H1 (cell line): ENCODE data around the gene TSPAN9. TPM values are rescaled to one million over a fixed set of nuclear protein-coding genes. Genes with fewer than 3 reads are reported as not detected.

Source experiments
- CTCF ChIA-PET: fragments of 300-600 bp; sonication (Branson Sonifier 250); formaldehyde crosslinking; loops from one replicate; lab custom pipeline; 2021; ENCODE audit not compliant: partially characterized antibody; lab: Charles Lee
- POLR2A ChIA-PET: fragments of 300-600 bp; sonication (Branson Sonifier 250); formaldehyde crosslinking; loops from one replicate; lab custom pipeline; 2021; ENCODE audit warnings: inconsistent platforms; ENCODE audit not compliant: partially characterized antibody; lab: Charles Lee
- DNase-seq, 2 experiments: peaks; one replicate each; pipeline versions ENCODE4 v3.0.0 to v3.0.0-alpha.2; 2010 to 2022; ENCODE audit warnings: low spot score in 2 of 2, low read depth in 1 of 2, mixed read lengths in 1 of 2
- FAIRE-seq: peaks from 2 replicates; lab custom pipeline; 2011; peaks lifted over from hg19 to GRCh38; lab: Jason Lieb, UNC
- H2AFZ ChIP-seq: 2 replicates; pipeline ENCODE4 v1.8.1; 2012; ENCODE audit warnings: low read length, inconsistent platforms
- H2AK5ac ChIP-seq: 2 replicates; pipeline ENCODE4 v1.6.1; 2013; ENCODE audit warnings: low read depth, low read length
- H2BK120ac ChIP-seq: replicated peaks from 2 replicates; pipeline ENCODE3; 2013; ENCODE audit warnings: low read depth, low read length, inconsistent platforms
- H2BK12ac ChIP-seq: 2 replicates; pipeline ENCODE4 v1.6.1; 2013; ENCODE audit warnings: low read depth, low read length
- H2BK15ac ChIP-seq: 2 replicates; pipeline ENCODE4 v1.6.1; 2013; ENCODE audit warnings: low read length
- H2BK20ac ChIP-seq: 2 replicates; pipeline ENCODE4 v1.6.1; 2013; ENCODE audit warnings: low read length
- H2BK5ac ChIP-seq: 2 replicates; pipeline ENCODE4 v1.6.1; 2013; ENCODE audit warnings: low read depth, low read length
- H3K14ac ChIP-seq: 2 replicates; pipeline ENCODE4 v1.6.1; 2013; ENCODE audit warnings: inconsistent platforms; ENCODE audit not compliant: insufficient read length
- H3K18ac ChIP-seq: 2 replicates; pipeline ENCODE4 v1.6.1; 2013; ENCODE audit warnings: low read length; ENCODE audit errors: extremely low read depth
- H3K23ac ChIP-seq: 2 replicates; pipeline ENCODE4 v1.6.1; 2013; ENCODE audit warnings: inconsistent platforms; ENCODE audit not compliant: insufficient read length
- H3K23me2 ChIP-seq: 2 replicates; pipeline ENCODE4 v1.6.1; 2013; ENCODE audit warnings: low read depth, low read length
- H3K27ac ChIP-seq: 2 replicates; pipeline ENCODE4 v1.6.1; 2011; ENCODE audit warnings: low read depth, low read length, inconsistent platforms
- H3K27me3 ChIP-seq, 4 experiments: replicated peaks in 1 of 4; 1 replicate in 1 of 4; 2 replicates in 3 of 4; pipeline versions ENCODE4 v1.6.1 to v1.8.1; 2011 to 2013; ENCODE audit warnings: low read length in 3 of 4, mild to moderate bottlenecking in 3 of 4, inconsistent platforms in 2 of 4, mixed read lengths in 2 of 4, moderate library complexity in 1 of 4; ENCODE audit not compliant: control insufficient read depth in 3 of 4, insufficient read depth in 3 of 4; ENCODE audit errors: extremely low read depth in 1 of 4
- H3K36me3 ChIP-seq, 4 experiments: 2 replicates each; pipeline versions ENCODE4 v1.6.1 to v1.8.1; 2011 to 2013; ENCODE audit warnings: mild to moderate bottlenecking in 4 of 4, low read length in 3 of 4, moderate library complexity in 2 of 4, control low read depth in 1 of 4, inconsistent platforms in 1 of 4; ENCODE audit not compliant: insufficient read depth in 4 of 4, control insufficient read depth in 2 of 4
- H3K4ac ChIP-seq: replicated peaks from 2 replicates; pipeline ENCODE3; 2013; ENCODE audit warnings: low read length, low read depth, mixed read lengths, inconsistent platforms; ENCODE audit not compliant: insufficient read length
- H3K4me1 ChIP-seq, 4 experiments: replicated peaks in 1 of 4; 1 replicate in 1 of 4; 2 replicates in 3 of 4; pipeline versions ENCODE4 v1.6.1 to v1.8.1; 2011 to 2013; ENCODE audit warnings: low read length in 3 of 4, inconsistent platforms in 2 of 4, mixed read lengths in 1 of 4; ENCODE audit not compliant: insufficient read depth in 4 of 4, control insufficient read depth in 3 of 4
- H3K4me2 ChIP-seq, 2 experiments: 2 replicates each; pipeline versions ENCODE4 v1.6.1 to v1.8.1; 2011 to 2013; ENCODE audit warnings: low read depth in 2 of 2, low read length in 2 of 2, control low read depth in 1 of 2, inconsistent platforms in 1 of 2, mild to moderate bottlenecking in 1 of 2; ENCODE audit not compliant: insufficient read depth in 1 of 2
- H3K4me3 ChIP-seq, 4 experiments: fragments of 200-600, 300-600 bp in 1 of 4; sonication (generic), shearing (Covaris generic), sonication (Bioruptor Twin) in 1 of 4; 2 replicates each; pipeline versions ENCODE4 v1.5.1 to v1.8.1; 2011 to 2016; ENCODE audit warnings: low read length in 4 of 4, low read depth in 3 of 4, control low read depth in 2 of 4, inconsistent platforms in 2 of 4, mild to moderate bottlenecking in 2 of 4, mixed read lengths in 1 of 4, moderate library complexity in 1 of 4; ENCODE audit not compliant: insufficient read depth in 2 of 4; ENCODE audit errors: extremely low read depth in 1 of 4
- H3K56ac ChIP-seq: replicated peaks from 2 replicates; pipeline ENCODE3; 2013; ENCODE audit warnings: low read depth, mild to moderate bottlenecking, mixed read lengths, low read length, inconsistent platforms; ENCODE audit not compliant: insufficient read length
- H3K79me1 ChIP-seq: 2 replicates; pipeline ENCODE4 v1.6.1; 2013; ENCODE audit warnings: low read depth, low read length, control low read depth
- H3K79me2 ChIP-seq, 2 experiments: 2 replicates each; pipeline versions ENCODE4 v1.6.1 to v1.8.1; 2012 to 2013; ENCODE audit warnings: low read length in 2 of 2, mild to moderate bottlenecking in 2 of 2, inconsistent platforms in 1 of 2; ENCODE audit not compliant: insufficient read depth in 2 of 2, control insufficient read depth in 1 of 2
- H3K9ac ChIP-seq, 4 experiments: replicated peaks in 1 of 4; 1 replicate in 1 of 4; 2 replicates in 3 of 4; pipeline versions ENCODE4 v1.6.1 to v1.8.1; 2011 to 2013; ENCODE audit warnings: low read depth in 3 of 4, low read length in 3 of 4, control low read depth in 2 of 4, mild to moderate bottlenecking in 2 of 4, moderate library complexity in 2 of 4, inconsistent platforms in 1 of 4; ENCODE audit errors: extremely low read depth in 1 of 4
- H3K9me3 ChIP-seq, 2 experiments: 2 replicates each; pipeline versions ENCODE4 v1.6.1 to v1.8.1; 2012 to 2013; ENCODE audit warnings: mild to moderate bottlenecking in 2 of 2, moderate library complexity in 2 of 2, control low read depth in 1 of 2, inconsistent platforms in 1 of 2, low read depth in 1 of 2, low read length in 1 of 2, mixed read lengths in 1 of 2; ENCODE audit not compliant: insufficient read depth in 2 of 2
- H4K20me1 ChIP-seq, 2 experiments: replicated peaks in 1 of 2; 2 replicates each; pipeline versions ENCODE3 to v1.8.1; 2011 to 2013; ENCODE audit warnings: inconsistent platforms in 2 of 2, low read length in 2 of 2, mild to moderate bottlenecking in 1 of 2; ENCODE audit not compliant: insufficient read depth in 2 of 2, control insufficient read depth in 1 of 2
- H4K5ac ChIP-seq: 2 replicates; pipeline ENCODE4 v1.6.1; 2013; ENCODE audit warnings: low read length, low read depth, mixed read lengths, inconsistent platforms; ENCODE audit not compliant: insufficient read length
- H4K8ac ChIP-seq: 2 replicates; pipeline ENCODE4 v1.8.0; 2013; ENCODE audit warnings: mild to moderate bottlenecking, moderate library complexity, low read length, inconsistent platforms; ENCODE audit not compliant: insufficient read depth; ENCODE audit errors: extremely low read depth
- H4K91ac ChIP-seq: replicated peaks from 2 replicates; pipeline ENCODE3; 2013; ENCODE audit warnings: low read length, mixed read lengths, inconsistent platforms; ENCODE audit not compliant: insufficient read length
- CBX8 ChIP-seq: fragments of 300-800, 300-1000 bp; sonication (generic); IDR thresholded peaks from 2 replicates; pipeline ENCODE4 v1.7.1; 2016; ENCODE audit warnings: low read depth, low read length, borderline replicate concordance
- CHD2 ChIP-seq: IDR thresholded peaks from 2 replicates; pipeline ENCODE4 v1.6.1; 2012; ENCODE audit warnings: low read length, improper control_type of control experiment
- EGR1 ChIP-seq: IDR thresholded peaks from 2 replicates; pipeline ENCODE4 v1.6.1; 2011; ENCODE audit warnings: low read depth, low read length, borderline replicate concordance
- GABPA ChIP-seq: IDR thresholded peaks from 2 replicates; pipeline ENCODE4 v1.6.1; 2011; ENCODE audit warnings: mild to moderate bottlenecking, low read length, moderate library complexity, borderline replicate concordance; ENCODE audit not compliant: insufficient read depth
- GTF2F1 ChIP-seq: IDR thresholded peaks from 2 replicates; pipeline ENCODE4 v1.6.1; 2012; ENCODE audit warnings: low read depth, low read length, improper control_type of control experiment, borderline replicate concordance
- JUN ChIP-seq: IDR thresholded peaks from 2 replicates; pipeline ENCODE4 v1.6.1; 2011; ENCODE audit warnings: low read depth, mild to moderate bottlenecking, improper control_type of control experiment, low read length
- KDM1A ChIP-seq: fragments of 200-600, 300-600 bp; sonication (generic); IDR thresholded peaks from 2 replicates; pipeline ENCODE4 v1.7.1; 2016; ENCODE audit warnings: mild to moderate bottlenecking, low read length, borderline replicate concordance
- NRF1 ChIP-seq: IDR thresholded peaks from 2 replicates; pipeline ENCODE4 v1.6.1; 2011; ENCODE audit warnings: mild to moderate bottlenecking, low read depth, low read length, improper control_type of control experiment
- POLR2A ChIP-seq, 2 experiments: IDR thresholded peaks; 1 replicate in 1 of 2; 2 replicates in 1 of 2; pipeline ENCODE4 v1.6.1; 2011; ENCODE audit warnings: low read depth in 2 of 2, low read length in 2 of 2, mild to moderate bottlenecking in 2 of 2; ENCODE audit errors: control extremely low read depth in 1 of 2
- RAD21 ChIP-seq, 2 experiments: IDR thresholded peaks in 1 of 2; conservative IDR thresholded peaks in 1 of 2; 2 replicates each; pipeline ENCODE4 v1.6.1; 2011; ENCODE audit warnings: low read depth in 2 of 2, low read length in 2 of 2, improper control_type of control experiment in 1 of 2, inconsistent platforms in 1 of 2, mild to moderate bottlenecking in 1 of 2, moderate library complexity in 1 of 2
- RBBP5 ChIP-seq: IDR thresholded peaks from 2 replicates; pipeline ENCODE4 v1.7.1; 2012; ENCODE audit warnings: low read depth, mild to moderate bottlenecking, inconsistent platforms, low read length, moderate library complexity, borderline replicate concordance
- SIRT6 ChIP-seq: IDR thresholded peaks from one replicate; pipeline ENCODE4 v1.7.1; 2012; ENCODE audit warnings: low read length, inconsistent platforms
- SRF ChIP-seq: IDR thresholded peaks from 2 replicates; pipeline ENCODE4 v1.6.1; 2011; ENCODE audit warnings: mild to moderate bottlenecking, low read depth, low read length, moderate library complexity
- TAF1 ChIP-seq: IDR thresholded peaks from 2 replicates; pipeline ENCODE4 v1.6.1; 2011; ENCODE audit warnings: mild to moderate bottlenecking, low read depth, low read length
- TCF12 ChIP-seq: IDR thresholded peaks from 2 replicates; pipeline ENCODE4 v1.6.1; 2011; ENCODE audit warnings: low read depth, mild to moderate bottlenecking, low read length
- TEAD4 ChIP-seq: IDR thresholded peaks from 2 replicates; pipeline ENCODE4 v1.6.1; 2012; ENCODE audit warnings: low read depth, low read length, inconsistent platforms, mixed read lengths
- WGBS, 2 experiments: shearing (Covaris generic) in 1 of 2; methylation state at CpG; one replicate each; pipeline versions ENCODE4 v1.1.6 to v1.1.7; 2013 to 2015; ENCODE audit warnings: low lambda C conversion rate in 2 of 2, mixed read lengths in 2 of 2, inconsistent platforms in 1 of 2, low coverage in 1 of 2, missing lambda C conversion rate in 1 of 2; ENCODE audit not compliant: insufficient replicate concordance in 2 of 2, insufficient coverage in 1 of 2, insufficient read length in 1 of 2; ENCODE audit errors: extremely low coverage in 1 of 2, missing lambda C conversion rate in 1 of 2; 5-methylcytosine and 5-hydroxymethylcytosine counted together
- polyA plus RNA-seq, 7 experiments: library from polyadenylated mRNA; depleted of rRNA in 3 of 7; stranded (reverse) in 5 of 7; unstranded in 2 of 7; fragments of >200 nt in 5 of 7; fragments of 200-250 nt in 2 of 7; gene quantifications; 1 replicate in 5 of 7; 2 replicates in 1 of 7; 4 replicates in 1 of 7; pipeline versions ENCODE4 v1.2.1 to v1.2.3, GENCODE V29; 2011 to 2013; ENCODE audit warnings: missing spikeins in 2 of 7, mixed read lengths in 2 of 7
- total RNA-seq: library from RNA; stranded (reverse); fragmentation: NEBNext Ultra II Directional; extraction: Animal tissue kit (Norgen Biotek cat#: 25700); gene quantifications from 2 replicates; pipeline ENCODE4 v1.2.1, GENCODE V29; 2021

Gene TSPAN9
- total and polyA plus RNA-seq, 2 of the 8 experiments (the other 6 are each of a cell fraction or from before 2014, with no cell fraction given) = 11.5 to 29.1 TPM

DNA sequence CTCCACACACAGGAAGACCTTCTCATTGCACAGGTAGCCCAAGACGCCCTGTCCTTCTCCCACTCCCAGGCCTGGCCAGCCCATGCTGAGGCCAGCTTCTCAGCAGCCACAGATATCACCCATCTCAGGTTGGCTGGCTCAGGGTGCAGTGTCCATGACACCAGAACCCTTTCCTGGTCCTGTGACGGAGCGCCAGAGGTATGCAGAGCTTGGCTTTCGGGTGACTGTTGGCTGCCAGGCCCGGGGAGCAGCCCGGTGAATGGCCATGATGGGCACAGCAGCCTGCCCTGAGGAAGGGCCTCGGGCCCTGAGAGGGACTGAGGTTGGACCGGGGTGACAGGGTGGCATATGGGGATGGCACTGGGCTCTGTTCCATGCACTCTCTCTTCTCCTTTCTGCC, 173.4 kb downstream of the TSPAN9 start:
- Histone ChIP-seq H2AK5ac (no peak overlapping the region), H3K4ac (no peak overlapping the region), H3K9ac (no peak overlapping the region), H3K79me1 (no peaks in the 10 kb centered on the region), H3K4me3 (no peak overlapping the region), H3K4me1 (0 out of 7 replicates have a peak, but pooled peaks cover 0 to 2% (median 0%) of the 10 kb centered on the region in 4 experiments), H3K56ac (no peak overlapping the region), H2BK120ac (no peak overlapping the region), H3K4me2 (no peak overlapping the region), H2BK5ac (no peak overlapping the region), H4K5ac (no peak overlapping the region), H2BK20ac (no peak overlapping the region), H3K23ac (no peak overlapping the region), H3K79me2 (no peaks in the 10 kb centered on the region), H3K36me3 (no peaks in the 10 kb centered on the region), H4K20me1 (no peaks in the 10 kb centered on the region), H2BK12ac (no peak overlapping the region), H3K27me3 (no peaks in the 10 kb centered on the region), H4K8ac (no peak overlapping the region), H3K23me2 (no peaks in the 10 kb centered on the region), H4K91ac (no peak overlapping the region), H3K9me3 (no peaks in the 10 kb centered on the region), H3K27ac (no peak overlapping the region; the same call in 1 of the 2 replicates), H3K18ac (no peak overlapping the region), H2AFZ (no peak overlapping the region), H3K14ac (no peak overlapping the region), H2BK15ac (no peak overlapping the region)
- WGBS, 2 experiments = 95% methylated on average over 8 of the region's 8 CpGs; no CpG with 5 or more reads in 1 of the 2 experiments
- no peak for DNase-seq
- ChIA-PET CTCF (interaction anchor here (0.6 to 3.6 kb wide), 6 partner anchors 8 to 467 kb away, joined by 3 to 19 read pairs (median 6); no protein-coding TSS in a partner anchor), POLR2A (interaction anchor here (1.1 kb wide), 1 partner anchor 10 kb away, joined by 3 read pairs; no protein-coding TSS in a partner anchor)
- no peak for FAIRE-seq
- no peak for TF ChIP-seq POLR2A (IDR thresholded peaks at IDR 0.05; ENCODE audit: control extremely low read depth in 1 of 2, low read depth in 2 of 2, low read length in 2 of 2)
- TF ChIP-seq SIRT6 = no peak
- TF ChIP-seq EGR1 = no peak
- no peak for TF ChIP-seq SRF
- TF ChIP-seq TEAD4 = no peak
- TF ChIP-seq RAD21 (IDR thresholded peaks at IDR 0.05 in 1 of 2, conservative IDR thresholded peaks at IDR 0.05 in 1 of 2; ENCODE audit: low read depth in 2 of 2, low read length in 2 of 2) = no peak
- TF ChIP-seq TAF1 = no peak
- TF ChIP-seq RBBP5 = no peak
- no peak for TF ChIP-seq JUN
- TF ChIP-seq CHD2 = no peak
- TF ChIP-seq TCF12 = no peak
- TF ChIP-seq KDM1A = no peak
- TF ChIP-seq CBX8 = no peak
- no peak for TF ChIP-seq GABPA
- no peak for TF ChIP-seq GTF2F1
- no peak for TF ChIP-seq NRF1
